ENCODE results near the gene KNDC1. TPM values are rescaled to one million over a fixed set of nuclear protein-coding genes. Genes with fewer than 3 reads are reported as not detected.
"Not testable (repeated sequence)": the region's sequence is repeated elsewhere in the genome, so short reads cannot be mapped to it uniquely, and the experiment has no call there.

Gene KNDC1
- total RNA-seq, 2 donors from 2014 or later = 1.5 to 10.8 TPM

DNA sequence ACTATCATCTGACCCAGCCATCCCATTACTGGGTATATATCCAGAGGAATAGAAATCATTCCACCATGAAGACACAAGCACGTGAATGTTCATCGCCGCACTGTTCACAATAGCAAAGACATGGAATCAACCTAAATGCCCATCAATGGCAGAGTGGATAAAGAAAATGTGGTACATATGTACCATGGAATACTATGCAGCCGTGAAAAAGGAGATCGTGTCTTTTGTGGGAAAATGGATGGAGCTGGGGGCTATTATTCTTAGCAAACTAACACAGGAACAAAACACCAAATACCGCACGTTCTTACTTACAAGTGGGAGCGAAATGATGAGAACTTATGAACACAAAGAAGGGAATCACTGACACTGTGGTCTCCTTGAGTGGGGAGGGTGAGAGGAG, 9.8 kb upstream of the KNDC1 start:
- no peak for DNase-seq (ENCODE audit: low spot score)
- no peaks in the 10 kb centered on the region for H3K4me1 ChIP-seq (replicated peaks)
- no peaks in the 10 kb centered on the region for H3K36me3 ChIP-seq
- H3K27ac ChIP-seq = no peak overlapping the region
- intact Hi-C loops (cut with DNase I) = no loop called here
- no peaks in the 10 kb centered on the region for H3K9me3 ChIP-seq
- 93% methylated on average over 8 of the region's 8 CpGs for WGBS
- H3K27me3 ChIP-seq (replicated peaks; ENCODE audit: insufficient read depth) = no peaks in the 10 kb centered on the region
- no peak overlapping the region for H3K4me3 ChIP-seq
- TF ChIP-seq POLR2A (IDR thresholded peaks at IDR 0.05) (no peak), CTCF (IDR thresholded peaks at IDR 0.05) (no peak), POLR2AphosphoS5 (IDR thresholded peaks at IDR 0.05) (no peak)

DNA sequence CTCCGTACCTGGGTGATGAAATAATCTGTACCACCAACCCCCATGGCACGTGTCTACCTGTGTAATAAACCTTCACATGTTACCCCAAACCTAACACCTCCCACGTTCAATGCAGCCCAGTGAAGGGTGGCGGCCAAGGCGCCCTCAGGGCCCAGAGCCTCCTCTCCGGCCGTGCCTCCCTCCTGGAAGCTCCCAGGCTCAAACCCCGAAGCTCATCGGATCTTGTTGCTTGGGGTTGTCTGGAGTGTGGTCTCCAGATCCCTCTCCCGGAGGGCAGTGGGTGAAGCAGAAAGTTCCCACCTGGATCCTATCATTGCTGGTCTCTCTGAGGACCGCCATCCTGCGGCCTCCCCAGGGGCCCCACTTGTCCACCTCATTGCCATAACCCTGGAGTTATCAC, 9.4 kb upstream of the KNDC1 start:
- H3K27me3 ChIP-seq (replicated peaks; ENCODE audit: insufficient read depth) = no peaks in the 10 kb centered on the region
- no peaks in the 10 kb centered on the region for H3K36me3 ChIP-seq
- no peak overlapping the region for H3K4me3 ChIP-seq
- H3K9me3 ChIP-seq = no peaks in the 10 kb centered on the region
- 92% methylated on average over 12 of the region's 12 CpGs for WGBS
- no peak for TF ChIP-seq POLR2A (IDR thresholded peaks at IDR 0.05)
- no peak for TF ChIP-seq CTCF (IDR thresholded peaks at IDR 0.05)
- TF ChIP-seq POLR2AphosphoS5 (IDR thresholded peaks at IDR 0.05) = no peak
- H3K27ac ChIP-seq = no peak overlapping the region
- H3K4me1 ChIP-seq (replicated peaks) = no peaks in the 10 kb centered on the region
- intact Hi-C loops (cut with DNase I) = no loop called here
- no peak for DNase-seq (ENCODE audit: low spot score)

GRCh38 chr10:133151071-133151470, 8.9 kb upstream of the KNDC1 start:
- H3K9me3 ChIP-seq; DNase-seq (ENCODE audit: low spot score); H3K27ac ChIP-seq; H3K36me3 ChIP-seq; H3K27me3 ChIP-seq (replicated peaks; ENCODE audit: insufficient read depth); H3K4me3 ChIP-seq; intact Hi-C loops (cut with DNase I); H3K4me1 ChIP-seq (replicated peaks): not testable (repeated sequence)
- 91% methylated on average over 3 of the region's 3 CpGs for WGBS

GRCh38 chr10:133151543-133151972, 8.5 kb upstream of the KNDC1 start:
- TF ChIP-seq POLR2A (IDR thresholded peaks at IDR 0.05) = no peak
- TF ChIP-seq POLR2AphosphoS5 (IDR thresholded peaks at IDR 0.05) = no peak
- TF ChIP-seq CTCF (IDR thresholded peaks at IDR 0.05) = no peak
- no peak for DNase-seq (ENCODE audit: low spot score)
- no peak overlapping the region for H3K4me3 ChIP-seq
- no peaks in the 10 kb centered on the region for H3K36me3 ChIP-seq
- H3K9me3 ChIP-seq = no peaks in the 10 kb centered on the region
- no peaks in the 10 kb centered on the region for H3K27me3 ChIP-seq (replicated peaks; ENCODE audit: insufficient read depth)
- H3K4me1 ChIP-seq (replicated peaks) = no peaks in the 10 kb centered on the region
- WGBS = 37% methylated on average over 9 of the region's 9 CpGs
- intact Hi-C loops (cut with DNase I) = no loop called here
- H3K27ac ChIP-seq = no peak overlapping the region

DNA sequence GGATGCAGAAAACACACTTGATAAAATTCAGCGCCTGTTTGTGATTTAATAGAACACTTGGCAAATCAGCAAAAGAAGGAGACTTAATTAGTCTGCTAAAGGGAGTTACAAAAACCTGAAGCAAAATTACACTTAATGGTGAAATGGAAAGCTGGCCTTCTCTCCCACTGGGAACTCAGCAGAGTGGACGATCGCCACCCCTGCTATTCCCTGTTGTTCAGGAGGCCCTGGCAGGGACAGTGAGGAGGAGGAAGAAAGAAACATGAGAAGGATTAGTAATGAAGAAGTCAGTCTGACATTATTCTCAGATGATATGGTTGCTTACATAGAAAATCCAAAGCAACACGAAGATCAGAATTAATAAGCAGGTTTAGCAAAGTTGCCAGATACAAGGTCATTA, 5.6 kb upstream of the KNDC1 start:
- DNase-seq (ENCODE audit: low spot score) = no peak
- WGBS = 61% methylated on average over 4 of the region's 4 CpGs
- H3K4me3 ChIP-seq = no peak overlapping the region
- TF ChIP-seq POLR2A (IDR thresholded peaks at IDR 0.05) (no peak), CTCF (IDR thresholded peaks at IDR 0.05) (no peak), POLR2AphosphoS5 (IDR thresholded peaks at IDR 0.05) (no peak)
- H3K9me3 ChIP-seq = no peaks in the 10 kb centered on the region
- H3K36me3 ChIP-seq = no peaks in the 10 kb centered on the region
- intact Hi-C loops (cut with DNase I) = no loop called here
- H3K27ac ChIP-seq = no peak overlapping the region
- no peaks in the 10 kb centered on the region for H3K27me3 ChIP-seq (replicated peaks; ENCODE audit: insufficient read depth)
- no peaks in the 10 kb centered on the region for H3K4me1 ChIP-seq (replicated peaks)
